ACHN (cell line): ENCODE data around the gene GRM4.
A peak's percentile ranks its signal among the peaks of the same experiment; 100 is the strongest.

Experiments used
- DNase-seq: peaks from one replicate; pipeline ENCODE4 v3.0.0-alpha.2; 2015
- in situ Hi-C: cut with HindIII; loops from 2 replicates; pipeline ENCODE4 v1.10.0; 2017; ENCODE audit warnings: low sequenced_read_pairs, low pct_ligation_motif_present, low pct_unique_long_range_greater_than_20kb

Gene GRM4

GRCh38 chr6:34159844-34160243, 14.0 kb upstream of the GRM4 start:
- in situ Hi-C loops: no loop called here
- DNase-seq: no peak

GRCh38 chr6:34158876-34159275, 13.0 kb upstream of the GRM4 start:
- DNase-seq: no peak
- in situ Hi-C loops: no loop called here

- in situ Hi-C loops: no loop called here
- no peak for DNase-seq
These were observed 12.0 kb upstream of the GRM4 start for GRCh38 chr6:34157851-34158250.

GRCh38 chr6:34157236-34157830, 11.4 kb upstream of the GRM4 start:
- in situ Hi-C loops: no loop called here
- no peak for DNase-seq

GRCh38 chr6:34155471-34156300, 9.8 kb upstream of the GRM4 start:
- DNase-seq: no peak
- in situ Hi-C loops: no loop called here

GRCh38 chr6:34154668-34155447, 9.0 kb upstream of the GRM4 start:
- in situ Hi-C loops: no loop called here

GRCh38 chr6:34152806-34153520, 7.1 kb upstream of the GRM4 start:
- DNase-seq: no peak
- in situ Hi-C loops: no loop called here

More at GRCh38 chr6:34154668-34155447, 9.0 kb upstream of the GRM4 start:
- DNase-seq: peak; percentile 38

GRCh38 chr6:34152042-34152524, 6.2 kb upstream of the GRM4 start:
- no peak for DNase-seq
- in situ Hi-C loops: no loop called here

GRCh38 chr6:34151321-34152041, 5.6 kb upstream of the GRM4 start:
- DNase-seq: no peak
- in situ Hi-C loops: no loop called here

- in situ Hi-C loops: no loop called here
- no peak for DNase-seq
These were observed 4.9 kb upstream of the GRM4 start for GRCh38 chr6:34150766-34151165.

- DNase-seq: no peak
- in situ Hi-C loops: no loop called here
These were observed 4.0 kb upstream of the GRM4 start for GRCh38 chr6:34149831-34150400.

GRCh38 chr6:34149452-34149810, 3.5 kb upstream of the GRM4 start:
- DNase-seq: no peak
- in situ Hi-C loops: no loop called here

- in situ Hi-C loops: no loop called here
- no peak for DNase-seq
These were observed 3.0 kb upstream of the GRM4 start for GRCh38 chr6:34148631-34149451.

- in situ Hi-C loops: no loop called here
- DNase-seq: no peak
These were observed 2.2 kb upstream of the GRM4 start for GRCh38 chr6:34147906-34148630.

GRCh38 chr6:34146801-34147592, 1.1 kb upstream of the GRM4 start:
- in situ Hi-C loops: no loop called here
- DNase-seq: peak; percentile 57
